Urinary bladder (tissue), 4 donors: ENCODE results near the gene ANKMY1. TPM values are rescaled to one million over a fixed set of nuclear protein-coding genes. Genes with fewer than 3 reads are reported as not detected.

ENCODE experiments used
- DNase-seq: peaks from one replicate; pipeline ENCODE4 v3.0.0-alpha.2; 2015; ENCODE audit errors: extremely low spot score
- H3K27ac ChIP-seq: one replicate; pipeline ENCODE4 v1.5.1; 2013; ENCODE audit warnings: low read depth, mild to moderate bottlenecking, moderate library complexity
- H3K36me3 ChIP-seq: one replicate; pipeline ENCODE4 v1.6.1; 2013; ENCODE audit warnings: mild to moderate bottlenecking, moderate library complexity; ENCODE audit not compliant: insufficient read depth
- H3K4me1 ChIP-seq: one replicate; pipeline ENCODE4 v1.6.1; 2013; ENCODE audit warnings: mild to moderate bottlenecking, moderate library complexity; ENCODE audit not compliant: insufficient read depth
- H3K4me3 ChIP-seq: one replicate; pipeline ENCODE4 v1.5.1; 2013; ENCODE audit warnings: low read depth, low read length
- WGBS: extraction: QIAGEN DNeasy Blood & Tissue Kit; methylation state at CpG from one replicate; pipeline ENCODE4 v1.1.7; 2013; 5-methylcytosine and 5-hydroxymethylcytosine counted together
- polyA plus RNA-seq: library from polyadenylated mRNA; stranded (reverse); fragments of 200-250 nt; gene quantifications from one replicate; pipeline ENCODE4 v1.2.3, GENCODE V29; 2013
- total RNA-seq: library from RNA; depleted of rRNA; stranded (reverse); fragments of >200 nt; gene quantifications from one replicate; pipeline ENCODE4 v1.2.3, GENCODE V29; 2014
- donor health status: healthy with polysubstance abuse.
- donor health status: healthy.

ANKMY1 gene
- total and polyA plus RNA-seq, 2 donors, result 9.6 to 11.1 TPM

GRCh38 chr2:240442891-240443715 is 114.7 kb downstream of the ANKMY1 start:
- H3K36me3 ChIP-seq, result no peaks in the 10 kb centered on the region
- 92% methylated on average over 25 of the region's 25 CpGs for WGBS
- no peak overlapping the region for H3K4me3 ChIP-seq
- no peak for DNase-seq
- H3K4me1 ChIP-seq, result no peaks in the 10 kb centered on the region
- no peak overlapping the region for H3K27ac ChIP-seq

GRCh38 chr2:240441993-240442411 is 115.8 kb downstream of the ANKMY1 start:
- Histone ChIP-seq H3K36me3 (no peaks in the 10 kb centered on the region), H3K4me3 (no peak overlapping the region), H3K4me1 (no peaks in the 10 kb centered on the region), H3K27ac (no peak overlapping the region)
- 76% methylated on average over 17 of the region's 17 CpGs for WGBS
- DNase-seq, result no peak

- H3K4me1 ChIP-seq, result no peaks in the 10 kb centered on the region
- no peak overlapping the region for H3K4me3 ChIP-seq
- no peak overlapping the region for H3K27ac ChIP-seq
- no peak for DNase-seq
- no peaks in the 10 kb centered on the region for H3K36me3 ChIP-seq
- WGBS, result 88% methylated on average over 27 of the region's 27 CpGs
These were observed 116.3 kb downstream of the ANKMY1 start for GRCh38 chr2:240441326-240441992.

- Histone ChIP-seq H3K36me3 (no peaks in the 10 kb centered on the region), H3K4me1 (no peaks in the 10 kb centered on the region), H3K4me3 (no peak overlapping the region), H3K27ac (no peak overlapping the region)
- no peak for DNase-seq
- 88% methylated on average over 17 of the region's 18 CpGs for WGBS
These were observed 117.0 kb downstream of the ANKMY1 start for GRCh38 chr2:240440704-240441320.

- DNase-seq, result no peak
- Histone ChIP-seq H3K27ac (no peak overlapping the region), H3K4me3 (no peak overlapping the region), H3K4me1 (no peaks in the 10 kb centered on the region), H3K36me3 (no peaks in the 10 kb centered on the region)
- 95% methylated on average over 11 of the region's 12 CpGs for WGBS
These were observed 117.5 kb downstream of the ANKMY1 start for GRCh38 chr2:240440251-240440650.

GRCh38 chr2:240439698-240440151 is 118.1 kb downstream of the ANKMY1 start:
- H3K27ac ChIP-seq, result no peak overlapping the region
- H3K36me3 ChIP-seq, result no peaks in the 10 kb centered on the region
- 95% methylated on average over 15 of the region's 15 CpGs for WGBS
- H3K4me1 ChIP-seq, result no peaks in the 10 kb centered on the region
- no peak overlapping the region for H3K4me3 ChIP-seq
- DNase-seq, result no peak

- Histone ChIP-seq H3K4me3 (no peak overlapping the region), H3K27ac (no peak overlapping the region), H3K36me3 (no peaks in the 10 kb centered on the region), H3K4me1 (no peaks in the 10 kb centered on the region)
- WGBS, result 89% methylated on average over 25 of the region's 25 CpGs
- no peak for DNase-seq
These were observed 118.7 kb downstream of the ANKMY1 start for GRCh38 chr2:240438810-240439697.

GRCh38 chr2:240437861-240438809 is 119.7 kb downstream of the ANKMY1 start:
- 27% methylated on average over 24 of the region's 24 CpGs for WGBS
- DNase-seq, result no peak
- no peak overlapping the region for H3K27ac ChIP-seq
- H3K36me3 ChIP-seq, result no peaks in the 10 kb centered on the region
- H3K4me1 ChIP-seq, result no peaks in the 10 kb centered on the region
- H3K4me3 ChIP-seq, result no peak overlapping the region

GRCh38 chr2:240437551-240437860 is 120.3 kb downstream of the ANKMY1 start:
- DNase-seq, result no peak
- 93% methylated on average over 2 of the region's 2 CpGs for WGBS

GRCh38 chr2:240436683-240437550 is 120.9 kb downstream of the ANKMY1 start:
- no peak overlapping the region for H3K27ac ChIP-seq
- H3K36me3 ChIP-seq, result no peaks in the 10 kb centered on the region
- H3K4me3 ChIP-seq, result peak overlapping the region; percentile 66
- WGBS, result 24% methylated on average over 45 of the region's 45 CpGs
- no peaks in the 10 kb centered on the region for H3K4me1 ChIP-seq
- DNase-seq, result no peak

More at GRCh38 chr2:240437551-240437860, 120.3 kb downstream of the ANKMY1 start:
- H3K4me1 ChIP-seq, result no peaks in the 10 kb centered on the region
- no peaks in the 10 kb centered on the region for H3K36me3 ChIP-seq
- H3K4me3 ChIP-seq, result no peak overlapping the region
- H3K27ac ChIP-seq, result no peak overlapping the region

- DNase-seq, result no peak
- Histone ChIP-seq H3K4me3 (peak overlapping the region; percentile 66), H3K4me1 (no peaks in the 10 kb centered on the region), H3K36me3 (no peaks in the 10 kb centered on the region), H3K27ac (peak overlapping the region; percentile 76)
- WGBS, result under 1% methylated on average over 88 of the region's 88 CpGs
These were observed 121.7 kb downstream of the ANKMY1 start for GRCh38 chr2:240435948-240436682.
